GM10266 (cell line): ENCODE measurements around the gene TNIK.

Source experiments
- DNase-seq: peaks from one replicate; pipeline ENCODE4 v3.0.0; 2012; ENCODE audit errors: extremely low spot score
- CTCF ChIP-seq: IDR thresholded peaks from 2 replicates; pipeline ENCODE4 v1.5.1; 2012; ENCODE audit warnings: mild to moderate bottlenecking, low read depth; ENCODE audit not compliant: control insufficient read depth, insufficient read depth; ENCODE audit errors: missing control alignments

TNIK gene

GRCh38 chr3:171201825-171202224, 258.4 kb downstream of the TNIK start:
- no peak for TF ChIP-seq CTCF
- no peak for DNase-seq

GRCh38 chr3:171200750-171201088, 259.5 kb downstream of the TNIK start:
- TF ChIP-seq CTCF: no peak
- DNase-seq: no peak

- no peak for TF ChIP-seq CTCF
- DNase-seq: no peak
Measured at GRCh38 chr3:171200052-171200749, 260.0 kb downstream of the TNIK start.

GRCh38 chr3:171199473-171199829, 260.8 kb downstream of the TNIK start:
- no peak for TF ChIP-seq CTCF
- DNase-seq: no peak

GRCh38 chr3:171198781-171199472, 261.3 kb downstream of the TNIK start:
- no peak for TF ChIP-seq CTCF
- DNase-seq: no peak

- DNase-seq: no peak
- TF ChIP-seq CTCF: no peak
Measured at GRCh38 chr3:171195686-171196085, 264.5 kb downstream of the TNIK start.

- no peak for DNase-seq
- TF ChIP-seq CTCF: no peak
Measured at GRCh38 chr3:171194965-171195364, 265.2 kb downstream of the TNIK start.
